ENCODE measurements around the gene FTSJ3. TPM values are rescaled to one million over a fixed set of nuclear protein-coding genes. Genes with fewer than 3 reads are reported as not detected.
"Not testable (repeated sequence)": the region's sequence is repeated elsewhere in the genome, so short reads cannot be mapped to it uniquely, and the experiment has no call there.

The FTSJ3 gene, protein sequence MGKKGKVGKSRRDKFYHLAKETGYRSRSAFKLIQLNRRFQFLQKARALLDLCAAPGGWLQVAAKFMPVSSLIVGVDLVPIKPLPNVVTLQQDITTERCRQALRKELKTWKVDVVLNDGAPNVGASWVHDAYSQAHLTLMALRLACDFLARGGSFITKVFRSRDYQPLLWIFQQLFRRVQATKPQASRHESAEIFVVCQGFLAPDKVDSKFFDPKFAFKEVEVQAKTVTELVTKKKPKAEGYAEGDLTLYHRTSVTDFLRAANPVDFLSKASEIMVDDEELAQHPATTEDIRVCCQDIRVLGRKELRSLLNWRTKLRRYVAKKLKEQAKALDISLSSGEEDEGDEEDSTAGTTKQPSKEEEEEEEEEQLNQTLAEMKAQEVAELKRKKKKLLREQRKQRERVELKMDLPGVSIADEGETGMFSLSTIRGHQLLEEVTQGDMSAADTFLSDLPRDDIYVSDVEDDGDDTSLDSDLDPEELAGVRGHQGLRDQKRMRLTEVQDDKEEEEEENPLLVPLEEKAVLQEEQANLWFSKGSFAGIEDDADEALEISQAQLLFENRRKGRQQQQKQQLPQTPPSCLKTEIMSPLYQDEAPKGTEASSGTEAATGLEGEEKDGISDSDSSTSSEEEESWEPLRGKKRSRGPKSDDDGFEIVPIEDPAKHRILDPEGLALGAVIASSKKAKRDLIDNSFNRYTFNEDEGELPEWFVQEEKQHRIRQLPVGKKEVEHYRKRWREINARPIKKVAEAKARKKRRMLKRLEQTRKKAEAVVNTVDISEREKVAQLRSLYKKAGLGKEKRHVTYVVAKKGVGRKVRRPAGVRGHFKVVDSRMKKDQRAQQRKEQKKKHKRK
- 10 to 100 TPM; 36.3 to 53.2 (median 51.7) TPM for total RNA-seq

DNA sequence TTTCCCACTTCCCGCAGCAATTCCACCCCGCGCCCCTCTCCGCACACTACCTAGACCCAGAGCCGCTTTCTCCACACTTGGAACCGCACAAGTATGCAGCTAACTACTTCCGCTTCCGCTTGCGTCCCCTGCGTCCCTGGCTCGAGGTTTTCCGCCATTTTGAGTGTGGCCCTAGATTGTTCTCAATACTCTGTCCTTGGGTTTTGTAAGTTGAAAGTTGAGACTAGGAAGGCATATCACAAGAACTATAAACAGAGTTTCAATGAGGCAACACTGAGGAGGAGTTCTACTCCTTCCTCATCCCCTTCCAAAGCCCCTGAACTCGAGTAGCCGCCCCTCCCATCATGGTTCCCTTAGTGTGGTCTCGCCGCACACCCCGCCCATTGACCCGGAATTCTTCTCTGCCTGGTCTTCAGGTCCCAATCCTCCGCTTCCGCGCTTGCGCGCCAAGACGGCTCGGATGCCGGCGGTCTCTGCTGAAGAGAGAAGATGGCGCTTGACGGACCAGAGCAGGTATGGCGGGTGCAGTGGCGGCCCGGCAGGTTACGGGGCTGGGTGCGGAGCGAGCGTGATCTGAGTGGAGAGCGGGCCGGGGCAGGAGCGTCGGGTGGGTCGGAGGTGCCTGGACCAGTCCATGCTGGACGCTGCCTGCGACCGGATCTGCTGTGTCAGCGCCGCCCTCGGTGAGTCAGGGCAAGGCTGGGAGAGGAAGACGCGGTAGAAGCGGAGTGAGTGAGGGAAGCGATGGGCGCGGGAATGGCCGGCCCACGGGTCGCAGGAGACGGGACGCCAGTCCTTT lies at the start of gene FTSJ3, which contains the start of gene PSMC5:
FTSJ3 (minus strand) TSS at position 662 of the 799 bp plus-strand sequence. CDS start 761 bp downstream, outside the sequence.
PSMC5 (plus strand) TSS at position 430 of the 799 bp plus-strand sequence; CDS start at position 490, 60 bp downstream.
- Histone ChIP-seq H3K27ac (peak within 1 kb of the TSS; percentile 29 to 89 (median 86)), H3K36me3 (peaks cover 0 to 69% of the 10 kb centered on the region in 2 donors), H3K9me3 (no peaks in the 10 kb centered on the region), H3K27me3 (no peaks in the 10 kb centered on the region), H3K4me3 (peak within 1 kb of the TSS; percentile 43 to 90), H3K4me1 (peaks cover 0 to 58% (median 24%) of the 10 kb centered on the region in 3 donors)
- WGBS, 2 donors (ENCODE audit: low coverage in 1 of 2): 0% methylated on average over 3 to 18 of the region's 58 CpGs
- ATAC-seq: peak; percentile 95
- TF ChIP-seq, protein P1, sequence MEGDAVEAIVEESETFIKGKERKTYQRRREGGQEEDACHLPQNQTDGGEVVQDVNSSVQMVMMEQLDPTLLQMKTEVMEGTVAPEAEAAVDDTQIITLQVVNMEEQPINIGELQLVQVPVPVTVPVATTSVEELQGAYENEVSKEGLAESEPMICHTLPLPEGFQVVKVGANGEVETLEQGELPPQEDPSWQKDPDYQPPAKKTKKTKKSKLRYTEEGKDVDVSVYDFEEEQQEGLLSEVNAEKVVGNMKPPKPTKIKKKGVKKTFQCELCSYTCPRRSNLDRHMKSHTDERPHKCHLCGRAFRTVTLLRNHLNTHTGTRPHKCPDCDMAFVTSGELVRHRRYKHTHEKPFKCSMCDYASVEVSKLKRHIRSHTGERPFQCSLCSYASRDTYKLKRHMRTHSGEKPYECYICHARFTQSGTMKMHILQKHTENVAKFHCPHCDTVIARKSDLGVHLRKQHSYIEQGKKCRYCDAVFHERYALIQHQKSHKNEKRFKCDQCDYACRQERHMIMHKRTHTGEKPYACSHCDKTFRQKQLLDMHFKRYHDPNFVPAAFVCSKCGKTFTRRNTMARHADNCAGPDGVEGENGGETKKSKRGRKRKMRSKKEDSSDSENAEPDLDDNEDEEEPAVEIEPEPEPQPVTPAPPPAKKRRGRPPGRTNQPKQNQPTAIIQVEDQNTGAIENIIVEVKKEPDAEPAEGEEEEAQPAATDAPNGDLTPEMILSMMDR (IDR thresholded peaks at IDR 0.05): peak in 3 of 4 experiments; percentile 52 to 71 (median 64)
- no peak for TF ChIP-seq EP300 (IDR thresholded peaks at IDR 0.05)
- TF ChIP-seq POLR2AphosphoS5 (IDR thresholded peaks at IDR 0.05): peak; percentile 96
- peak; percentile 65 to 73 for TF ChIP-seq POLR2A (IDR thresholded peaks at IDR 0.05)

DNA sequence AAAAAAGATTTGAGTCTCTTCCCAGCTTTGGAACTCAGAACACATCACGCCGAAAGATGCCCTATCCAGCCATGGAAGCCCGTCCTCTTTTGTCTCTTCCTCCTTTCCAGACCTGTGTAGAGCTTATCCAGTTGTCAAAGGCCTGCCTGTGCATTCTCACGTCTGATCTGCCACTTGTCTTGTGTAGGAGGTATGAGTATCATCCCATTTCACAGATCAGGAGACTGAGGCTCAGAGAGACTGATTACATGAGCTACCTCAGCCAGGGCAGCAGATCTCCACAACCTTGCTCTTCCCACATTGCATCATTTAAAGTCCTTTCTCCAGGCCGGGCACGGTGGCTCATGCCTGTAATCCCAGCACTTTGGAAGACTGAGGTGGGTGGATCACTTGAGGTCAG lies 47.2 kb upstream of the FTSJ3 start:
- H3K4me1 ChIP-seq, H3K27ac ChIP-seq, H3K9me3 ChIP-seq, H3K4me3 ChIP-seq, H3K36me3 ChIP-seq, ATAC-seq: not testable (repeated sequence)
- WGBS, 2 donors (ENCODE audit: low coverage in 1 of 2): 0 to 73% methylated on average over 1 to 4 of the region's 6 CpGs
- peaks cover 11% of the 10 kb centered on the region for H3K27me3 ChIP-seq

DNA sequence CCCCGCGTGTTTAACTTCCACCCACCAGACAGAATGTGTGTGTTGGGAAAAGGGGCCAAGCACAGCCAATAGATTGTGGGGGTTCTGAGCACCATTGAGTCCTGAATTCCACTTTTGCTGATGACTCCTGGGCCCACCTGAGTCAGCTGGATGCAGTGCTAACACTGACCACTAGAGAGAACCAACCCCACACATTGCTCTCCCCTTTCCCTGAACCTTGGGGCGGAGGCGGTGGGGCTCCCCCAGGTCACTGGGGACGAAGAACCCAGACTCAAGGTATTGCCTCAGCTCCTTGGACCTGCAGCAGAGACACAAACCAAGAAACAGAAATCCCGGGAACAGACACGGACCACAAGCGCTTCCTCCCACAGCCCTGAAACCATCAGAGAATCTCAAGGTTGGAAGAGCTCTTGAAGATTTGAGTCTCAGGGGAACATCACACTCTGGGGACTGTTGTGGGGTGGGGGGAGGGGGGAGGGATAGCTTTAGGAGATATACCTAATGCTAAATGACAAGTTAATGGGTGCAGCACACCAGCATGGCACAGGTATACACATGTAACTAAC lies 46.7 kb upstream of the FTSJ3 start:
- H3K4me3 ChIP-seq: not testable (repeated sequence)
- WGBS, 2 donors (ENCODE audit: low coverage in 1 of 2): no CpG with 5 or more reads among the region's 8 CpGs

DNA sequence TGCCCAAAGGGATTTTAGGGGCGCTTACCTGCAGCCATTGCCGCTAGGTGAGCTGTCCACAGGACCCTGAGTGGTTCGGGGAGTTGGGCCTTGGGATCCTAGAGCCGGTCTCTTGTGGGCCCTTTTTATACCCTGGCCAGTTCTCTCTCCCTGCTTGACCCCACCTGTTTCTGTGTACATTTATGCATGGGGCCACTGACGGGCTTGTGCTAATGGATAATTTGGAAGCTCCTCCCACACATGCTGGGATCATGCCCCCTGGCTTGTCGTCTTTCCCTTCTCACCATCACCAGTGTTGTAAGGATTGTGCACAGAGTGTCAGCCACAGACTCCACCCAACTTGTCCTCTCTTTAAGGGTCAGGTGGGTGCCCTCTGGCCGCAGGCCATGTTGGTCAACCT lies 46.1 kb upstream of the FTSJ3 start, which contains the start of gene CSH2:
CSH2 (minus strand) TSS at position 101 of the 400 bp plus-strand sequence; CDS start at position 38, 63 bp downstream.
- H3K4me1 ChIP-seq, H3K27ac ChIP-seq, H3K4me3 ChIP-seq, H3K36me3 ChIP-seq, H3K9me3 ChIP-seq, ATAC-seq: not testable (repeated sequence)
- H3K27me3 ChIP-seq: peaks cover 11% of the 10 kb centered on the region
- 60% methylated on average over 1 of the region's 7 CpGs; no CpG with 5 or more reads in 1 of the 2 donors for WGBS, 2 donors (ENCODE audit: low coverage in 1 of 2)

More for the DNA sequence above, 46.7 kb upstream of the FTSJ3 start:
- not testable (repeated sequence) for H3K36me3 ChIP-seq, H3K4me1 ChIP-seq, H3K9me3 ChIP-seq, H3K27ac ChIP-seq, ATAC-seq
- H3K27me3 ChIP-seq: peaks cover 11% of the 10 kb centered on the region

DNA sequence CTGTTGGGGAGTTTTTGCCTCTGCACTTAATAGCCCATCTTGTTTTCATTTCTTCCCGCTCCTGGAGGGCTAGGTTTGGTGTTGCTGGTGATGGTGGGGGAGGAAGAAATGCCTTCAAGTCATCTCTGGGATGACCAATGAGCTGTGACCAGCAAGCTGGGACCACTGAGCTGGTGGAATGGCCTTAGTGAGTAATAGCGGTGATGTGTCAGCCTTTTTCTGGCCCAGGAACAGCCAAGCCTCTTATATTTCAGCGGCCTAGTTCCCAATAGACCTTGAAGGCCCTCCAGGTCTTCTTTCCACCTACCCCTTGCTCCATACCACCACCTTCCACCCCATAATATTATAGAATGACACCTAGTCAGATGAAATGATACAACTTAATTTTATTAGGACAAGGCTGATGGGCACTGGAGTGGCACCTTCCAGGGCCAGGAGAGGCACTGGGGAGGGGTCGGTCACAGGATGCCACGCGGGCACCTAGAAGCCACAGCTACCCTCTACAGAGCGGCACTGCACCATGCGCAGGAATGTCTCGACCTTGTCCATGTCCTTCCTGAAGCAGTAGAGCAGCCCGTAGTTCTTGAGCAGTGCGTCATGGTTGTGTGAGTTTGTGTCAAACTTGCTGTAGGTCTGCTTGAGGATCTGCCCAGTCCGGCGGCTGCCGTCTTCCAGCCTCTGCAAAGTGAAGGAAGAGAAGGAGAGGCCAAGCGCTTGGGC lies 44.3 kb upstream of the FTSJ3 start:
- 92 to 100% methylated on average over 1 to 2 of the region's 15 CpGs for WGBS, 2 donors (ENCODE audit: low coverage in 1 of 2)
- not testable (repeated sequence) for H3K9me3 ChIP-seq, H3K27me3 ChIP-seq, H3K4me1 ChIP-seq, H3K36me3 ChIP-seq, H3K27ac ChIP-seq, H3K4me3 ChIP-seq, ATAC-seq

DNA sequence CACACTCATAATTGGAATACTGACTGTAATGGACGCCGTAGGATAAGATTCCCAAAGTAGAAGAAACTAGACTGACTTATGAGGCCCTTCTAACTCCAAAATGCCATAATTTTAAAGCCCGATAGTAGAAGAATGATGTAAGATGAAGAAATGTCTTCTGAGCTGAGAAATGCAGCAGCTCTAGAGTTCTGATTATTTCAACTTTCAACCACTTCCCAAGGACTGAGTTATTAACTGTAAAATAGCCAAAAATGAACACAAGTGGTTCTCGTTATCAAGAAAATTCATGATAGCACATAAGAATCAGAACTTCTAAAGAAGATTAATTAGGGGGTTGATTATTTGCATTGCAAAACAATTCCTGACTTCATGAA lies 42.8 kb upstream of the FTSJ3 start:
- WGBS, 2 donors (ENCODE audit: low coverage in 1 of 2): 73 to 77% methylated on average over 2 to 4 of the region's 4 CpGs
- H3K9me3 ChIP-seq, ATAC-seq, H3K4me3 ChIP-seq, H3K27ac ChIP-seq, H3K4me1 ChIP-seq, H3K36me3 ChIP-seq, H3K27me3 ChIP-seq: not testable (repeated sequence)

DNA sequence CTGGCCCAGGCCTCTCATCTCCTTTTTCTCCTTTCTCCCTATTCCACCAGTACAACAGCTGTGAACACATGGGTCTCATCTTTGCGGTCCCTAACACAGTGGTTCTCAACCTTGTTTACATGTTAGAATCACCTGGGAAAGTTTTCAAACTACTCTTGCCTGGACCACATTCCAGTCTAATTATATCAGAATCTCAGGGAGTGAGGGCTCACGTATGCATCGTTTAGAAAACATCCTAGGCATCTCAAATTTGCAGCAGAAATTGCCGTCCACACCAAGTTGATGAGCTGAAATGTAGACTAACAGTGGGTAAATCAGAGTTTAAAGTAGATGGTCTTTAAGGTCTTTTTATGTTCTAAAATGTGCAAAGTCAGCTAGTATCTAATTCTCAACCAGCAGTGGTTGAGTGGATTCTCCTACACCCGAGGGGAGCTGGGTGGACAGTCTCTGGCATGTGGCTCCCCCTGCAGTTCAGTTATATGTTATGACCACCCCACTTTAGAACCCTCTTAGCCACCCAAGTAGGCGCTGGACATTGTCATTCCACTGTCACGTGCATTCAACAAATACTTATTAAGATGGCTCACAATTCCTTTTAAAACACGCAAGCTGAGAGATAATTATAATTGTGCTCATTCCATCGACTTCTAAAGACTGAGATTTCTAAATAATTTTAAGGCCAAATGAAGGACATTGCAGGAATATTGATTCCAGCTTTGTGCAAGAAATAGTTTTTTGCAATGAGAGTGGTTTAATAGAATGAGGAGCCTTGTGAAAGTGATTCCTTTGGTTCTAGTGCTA lies 42.2 kb upstream of the FTSJ3 start:
- H3K27ac ChIP-seq, H3K27me3 ChIP-seq, H3K9me3 ChIP-seq, H3K36me3 ChIP-seq, H3K4me3 ChIP-seq, H3K4me1 ChIP-seq: not testable (repeated sequence)
- ATAC-seq: peak; percentile 22
- WGBS, 2 donors (ENCODE audit: low coverage in 1 of 2): 27 to 55% methylated on average over 5 to 8 of the region's 9 CpGs

DNA sequence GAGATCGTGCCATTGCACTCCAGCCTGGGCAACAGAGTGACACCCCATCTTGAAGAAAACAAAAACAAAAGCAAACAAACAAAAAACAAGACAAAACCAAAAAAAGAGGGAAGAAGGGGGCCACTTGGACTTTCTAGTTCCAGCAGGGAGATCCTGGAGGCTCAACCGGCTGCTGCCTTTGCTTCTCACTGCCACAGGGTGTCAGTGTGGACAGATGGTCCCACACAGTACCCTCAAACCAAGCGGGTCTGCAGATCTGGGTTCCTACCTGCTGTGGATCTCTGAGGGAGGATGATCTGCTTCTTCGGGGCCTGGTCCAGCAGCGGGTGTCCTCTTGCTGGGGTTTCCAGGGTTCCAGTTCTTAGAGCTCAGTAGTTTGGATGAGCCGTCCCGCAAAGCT lies 39.2 kb upstream of the FTSJ3 start:
- H3K9me3 ChIP-seq, H3K27me3 ChIP-seq, H3K4me3 ChIP-seq, H3K36me3 ChIP-seq, H3K27ac ChIP-seq, ATAC-seq, H3K4me1 ChIP-seq: not testable (repeated sequence)
- 58% methylated on average over 4 of the region's 7 CpGs; no CpG with 5 or more reads in 1 of the 2 donors for WGBS, 2 donors (ENCODE audit: low coverage in 1 of 2)

All from gastroesophageal sphincter (tissue), 4 donors.